BJ (cell line): ENCODE measurements around the gene STRBP. TPM values are rescaled to one million over a fixed set of nuclear protein-coding genes. Genes with fewer than 3 reads are reported as not detected.

Experiments
- CTCF ChIA-PET: fragments of 350-600 bp; formaldehyde crosslinking; extraction: SDS; loops from one replicate; lab custom pipeline; 2021; ENCODE audit warnings: antibody characterized with exemption, inconsistent platforms; lab: Yijun Ruan, JAX
- POLR2A ChIA-PET: fragments of 300-600 bp; sonication (Branson Sonifier 250); formaldehyde crosslinking; extraction: SDS; loops from one replicate; lab custom pipeline; 2021; ENCODE audit warnings: antibody characterized with exemption; lab: Charles Lee
- DNase-seq: peaks from one replicate; pipeline ENCODE4 v3.0.0-alpha.2; 2011; ENCODE audit warnings: low read depth
- H3K27me3 ChIP-seq: 2 replicates; pipeline ENCODE4 v1.6.0; 2011; ENCODE audit warnings: low read length; ENCODE audit not compliant: control insufficient read depth, insufficient read depth
- H3K36me3 ChIP-seq: 2 replicates; pipeline ENCODE4 v1.5.1; 2011; ENCODE audit warnings: low read length; ENCODE audit not compliant: control insufficient read depth, insufficient read depth
- H3K4me3 ChIP-seq: 2 replicates; pipeline ENCODE4 v1.5.1; 2011; ENCODE audit warnings: low read depth, mild to moderate bottlenecking, control low read depth, low read length
- polyA plus RNA-seq: library from polyadenylated mRNA; depleted of rRNA; stranded (reverse); fragments of >200 nt; gene quantifications from 2 replicates; pipeline ENCODE4 v1.2.3, GENCODE V29; 2011
- TF ChIP-seq, protein P1 (sequence below): IDR thresholded peaks from 2 replicates; pipeline ENCODE4 v1.5.1; 2011; ENCODE audit warnings: low read depth, mild to moderate bottlenecking, control low read depth, inconsistent platforms, low read length, moderate library complexity; ENCODE audit not compliant: insufficient read depth

The STRBP gene
- polyA plus RNA-seq, 1 experiment: 1.1 TPM

DNA sequence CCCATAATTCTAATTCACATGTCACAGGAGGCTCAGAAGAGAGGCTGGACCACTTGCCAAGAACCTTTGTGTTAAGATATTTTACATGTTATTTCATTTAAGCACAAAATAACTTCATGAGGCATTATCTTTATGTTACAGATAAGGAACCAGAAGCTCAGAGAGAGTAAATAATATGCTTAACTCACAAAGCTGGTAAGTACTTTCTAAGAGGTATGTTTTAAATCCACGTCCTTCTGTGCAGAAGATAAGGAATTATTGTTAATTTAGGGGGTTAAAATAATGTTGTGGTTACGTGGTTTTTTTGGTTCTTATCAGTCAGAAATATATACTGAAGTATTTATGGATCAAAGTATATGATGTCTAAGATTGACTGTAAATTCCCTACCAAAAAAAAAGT, 8.0 kb downstream of the STRBP start:
- DNase-seq: no peak
- Histone ChIP-seq H3K36me3 (no peaks in the 10 kb centered on the region), H3K27me3 (0 out of 2 replicates have a peak, but pooled peaks cover 1% of the 10 kb centered on the region), H3K4me3 (no peak overlapping the region)
- TF ChIP-seq, protein P1, sequence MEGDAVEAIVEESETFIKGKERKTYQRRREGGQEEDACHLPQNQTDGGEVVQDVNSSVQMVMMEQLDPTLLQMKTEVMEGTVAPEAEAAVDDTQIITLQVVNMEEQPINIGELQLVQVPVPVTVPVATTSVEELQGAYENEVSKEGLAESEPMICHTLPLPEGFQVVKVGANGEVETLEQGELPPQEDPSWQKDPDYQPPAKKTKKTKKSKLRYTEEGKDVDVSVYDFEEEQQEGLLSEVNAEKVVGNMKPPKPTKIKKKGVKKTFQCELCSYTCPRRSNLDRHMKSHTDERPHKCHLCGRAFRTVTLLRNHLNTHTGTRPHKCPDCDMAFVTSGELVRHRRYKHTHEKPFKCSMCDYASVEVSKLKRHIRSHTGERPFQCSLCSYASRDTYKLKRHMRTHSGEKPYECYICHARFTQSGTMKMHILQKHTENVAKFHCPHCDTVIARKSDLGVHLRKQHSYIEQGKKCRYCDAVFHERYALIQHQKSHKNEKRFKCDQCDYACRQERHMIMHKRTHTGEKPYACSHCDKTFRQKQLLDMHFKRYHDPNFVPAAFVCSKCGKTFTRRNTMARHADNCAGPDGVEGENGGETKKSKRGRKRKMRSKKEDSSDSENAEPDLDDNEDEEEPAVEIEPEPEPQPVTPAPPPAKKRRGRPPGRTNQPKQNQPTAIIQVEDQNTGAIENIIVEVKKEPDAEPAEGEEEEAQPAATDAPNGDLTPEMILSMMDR: no peak
- ChIA-PET POLR2A (interaction anchor here (0.5 to 0.6 kb wide), 2 partner anchors 57 to 1422 kb away, joined by 3 read pairs; no protein-coding TSS in a partner anchor), CTCF (interaction anchor here (1.0 kb wide), 1 partner anchor 10 kb away, joined by 3 read pairs; no protein-coding TSS in a partner anchor)

DNA sequence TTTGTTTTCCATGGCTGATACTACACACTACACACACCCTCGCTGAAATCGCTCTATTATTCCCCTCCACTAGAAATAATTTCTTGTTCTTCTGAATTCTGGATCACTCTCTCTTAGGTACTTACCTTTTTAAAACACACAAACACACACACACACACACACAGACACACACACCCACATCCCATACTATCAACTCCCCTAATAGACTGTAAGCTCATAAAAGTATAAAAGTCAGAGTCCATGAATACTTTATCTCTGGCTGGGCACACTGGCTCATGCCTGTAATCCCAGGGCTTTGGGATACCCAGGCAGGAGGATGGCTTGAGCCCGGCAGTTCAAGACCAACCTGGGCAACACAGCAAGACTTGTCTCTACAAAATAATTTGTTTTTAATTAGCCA, 11.1 kb downstream of the STRBP start:
- Histone ChIP-seq H3K4me3 (no peak overlapping the region), H3K36me3 (no peaks in the 10 kb centered on the region), H3K27me3 (no peaks in the 10 kb centered on the region)
- TF ChIP-seq, protein P1: no peak
- POLR2A ChIA-PET: no interaction called here
- CTCF ChIA-PET: interaction anchor here (0.8 kb wide), 1 partner anchor 32 kb away, joined by 3 read pairs; no protein-coding TSS in a partner anchor
- DNase-seq: no peak

DNA sequence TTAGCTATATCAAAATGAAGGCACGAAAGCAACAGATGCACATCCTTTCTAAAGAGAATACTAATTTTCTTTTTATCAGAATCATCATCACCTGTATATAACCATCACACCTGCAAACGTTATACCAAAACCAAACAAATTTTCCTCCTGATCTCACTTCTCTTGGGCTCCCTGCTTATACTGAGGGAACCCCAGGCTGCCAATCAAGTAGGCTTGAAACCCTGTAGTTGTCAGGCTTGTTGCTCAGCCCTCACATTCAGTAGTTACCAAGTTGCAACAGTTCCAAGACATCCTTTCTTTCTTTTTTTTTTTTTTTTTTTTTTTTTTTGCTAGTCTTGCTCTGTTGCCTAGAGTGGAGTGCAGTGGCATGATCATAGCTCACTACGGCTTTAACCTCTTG, 12.7 kb downstream of the STRBP start:
- CTCF ChIA-PET: interaction anchor here (0.6 kb wide), 1 partner anchor 29 kb away, joined by 3 read pairs; no protein-coding TSS in a partner anchor
- Histone ChIP-seq H3K27me3 (no peaks in the 10 kb centered on the region; the same call in 1 of the 2 replicates), H3K36me3 (no peaks in the 10 kb centered on the region), H3K4me3 (no peak overlapping the region)
- TF ChIP-seq, protein P1: no peak
- DNase-seq: no peak
- POLR2A ChIA-PET: no interaction called here

DNA sequence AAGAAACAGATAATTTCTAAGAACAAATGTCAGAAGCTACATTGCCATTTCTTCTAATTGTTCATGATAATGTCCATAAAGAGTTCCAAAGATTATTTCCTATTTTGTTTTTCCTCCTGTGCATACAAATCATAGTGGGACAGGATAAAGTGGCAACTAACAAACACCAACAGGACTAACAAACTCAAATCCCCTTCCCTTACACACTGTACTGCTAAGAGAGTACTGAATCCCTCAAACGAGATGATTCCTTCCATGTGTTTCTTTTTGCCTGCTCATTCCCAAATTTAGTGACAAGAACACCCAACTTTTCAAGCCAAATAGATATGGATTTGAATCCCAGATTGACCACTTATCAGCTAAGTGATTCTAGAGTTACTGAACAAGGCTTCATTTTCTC, 15.2 kb downstream of the STRBP start:
- CTCF ChIA-PET: no interaction called here
- POLR2A ChIA-PET: no interaction called here

DNA sequence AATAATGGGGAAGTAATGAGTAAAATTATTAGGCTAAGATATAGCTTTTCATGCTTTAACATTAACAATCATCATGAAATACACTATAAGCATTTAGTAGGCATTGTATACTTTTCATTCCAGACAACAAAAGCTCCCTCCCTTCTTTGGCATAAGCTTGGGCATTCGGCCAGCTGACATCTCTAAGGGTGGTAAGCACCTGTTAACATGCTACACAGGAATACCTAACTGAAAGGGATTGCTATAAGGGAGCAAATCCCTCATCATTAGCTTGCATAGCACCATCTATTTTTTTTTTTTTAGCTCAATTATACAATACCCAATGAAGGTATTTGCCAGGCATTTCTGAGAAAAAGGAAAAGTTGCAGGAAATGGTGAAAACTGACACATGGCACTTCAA, 16.6 kb downstream of the STRBP start:
- TF ChIP-seq, protein P1: no peak
- DNase-seq: no peak
- POLR2A ChIA-PET: no interaction called here
- Histone ChIP-seq H3K36me3 (no peaks in the 10 kb centered on the region), H3K27me3 (no peaks in the 10 kb centered on the region; the same call in 1 of the 2 replicates), H3K4me3 (no peak overlapping the region)
- CTCF ChIA-PET: interaction anchor here (0.9 to 1.6 kb wide), 2 partner anchors 11 to 12 kb away, joined by 3 to 4 read pairs; no protein-coding TSS in a partner anchor

More for the DNA sequence above, 15.2 kb downstream of the STRBP start:
- Histone ChIP-seq H3K36me3 (no peaks in the 10 kb centered on the region), H3K27me3 (no peaks in the 10 kb centered on the region; the same call in 1 of the 2 replicates), H3K4me3 (no peak overlapping the region)
- TF ChIP-seq, protein P1: no peak
- DNase-seq: no peak
